ENCODE results near the gene KCNIP4. TPM values are rescaled to one million over a fixed set of nuclear protein-coding genes. Genes with fewer than 3 reads are reported as not detected.

The KCNIP4 gene
- polyA plus RNA-seq, 4 donors, result 10.6 to 18.3 (median 15.5) TPM

- no peak for DNase-seq (ENCODE audit: low read depth in 4 of 4, low spot score in 3 of 4)
These were observed 935.7 kb downstream of the KCNIP4 start for GRCh38 chr4:21012851-21013331.

GRCh38 chr4:21011106-21011505 is 937.5 kb downstream of the KCNIP4 start:
- DNase-seq (ENCODE audit: low read depth in 4 of 4, low spot score in 3 of 4), result no peak

GRCh38 chr4:21009956-21010355 is 938.6 kb downstream of the KCNIP4 start:
- no peak for DNase-seq (ENCODE audit: low read depth in 4 of 4, low spot score in 3 of 4)

GRCh38 chr4:21005647-21006046 is 942.9 kb downstream of the KCNIP4 start:
- no peak for DNase-seq (ENCODE audit: low read depth in 4 of 4, low spot score in 3 of 4)

- DNase-seq (ENCODE audit: low read depth in 4 of 4, low spot score in 3 of 4), result no peak
These were observed 945.6 kb downstream of the KCNIP4 start for GRCh38 chr4:21002976-21003375.

- DNase-seq (ENCODE audit: low read depth in 4 of 4, low spot score in 3 of 4), result no peak
These were observed 946.3 kb downstream of the KCNIP4 start for GRCh38 chr4:21002286-21002685.

- no peak for DNase-seq (ENCODE audit: low read depth in 4 of 4, low spot score in 3 of 4)
These were observed 947.1 kb downstream of the KCNIP4 start for GRCh38 chr4:21001490-21001889.

GRCh38 chr4:20997886-20998285 is 950.7 kb downstream of the KCNIP4 start:
- DNase-seq (ENCODE audit: low read depth in 4 of 4, low spot score in 3 of 4), result no peak

GRCh38 chr4:20995610-20996009 is 953.0 kb downstream of the KCNIP4 start:
- no peak for DNase-seq (ENCODE audit: low read depth in 4 of 4, low spot score in 3 of 4)

GRCh38 chr4:20995015-20995414 is 953.6 kb downstream of the KCNIP4 start:
- no peak for DNase-seq (ENCODE audit: low read depth in 4 of 4, low spot score in 3 of 4)

GRCh38 chr4:20992002-20992401 is 956.6 kb downstream of the KCNIP4 start:
- no peak for DNase-seq (ENCODE audit: low read depth in 4 of 4, low spot score in 3 of 4)

- DNase-seq (ENCODE audit: low read depth in 4 of 4, low spot score in 3 of 4), result no peak
These were observed 961.4 kb downstream of the KCNIP4 start for GRCh38 chr4:20987191-20987590.

GRCh38 chr4:20984576-20984836 is 964.1 kb downstream of the KCNIP4 start:
- no peak for DNase-seq (ENCODE audit: low read depth in 4 of 4, low spot score in 3 of 4)

- peak in 2 of 4 donors; percentile 1 to 26 for DNase-seq (ENCODE audit: low read depth in 4 of 4, low spot score in 3 of 4)
These were observed 964.6 kb downstream of the KCNIP4 start for GRCh38 chr4:20983763-20984575.

GRCh38 chr4:20982544-20982943 is 966.0 kb downstream of the KCNIP4 start:
- DNase-seq (ENCODE audit: low read depth in 4 of 4, low spot score in 3 of 4), result no peak

GRCh38 chr4:20960291-20960690 is 988.3 kb downstream of the KCNIP4 start:
- DNase-seq (ENCODE audit: low read depth in 4 of 4, low spot score in 3 of 4), result peak in 1 of 4 donors; percentile 8

GRCh38 chr4:20954541-20954940 is 994.0 kb downstream of the KCNIP4 start:
- DNase-seq (ENCODE audit: low read depth in 4 of 4, low spot score in 3 of 4), result no peak

- no peak for DNase-seq (ENCODE audit: low read depth in 4 of 4, low spot score in 3 of 4)
These were observed 1003.6 kb downstream of the KCNIP4 start for GRCh38 chr4:20944961-20945360.

GRCh38 chr4:20944451-20944850 is 1004.1 kb downstream of the KCNIP4 start:
- DNase-seq (ENCODE audit: low read depth in 4 of 4, low spot score in 3 of 4), result no peak

- no peak for DNase-seq (ENCODE audit: low read depth in 4 of 4, low spot score in 3 of 4)
These were observed 1010.4 kb downstream of the KCNIP4 start for GRCh38 chr4:20938204-20938603.

GRCh38 chr4:20926529-20926928 is 1022.0 kb downstream of the KCNIP4 start:
- no peak for DNase-seq (ENCODE audit: low read depth in 4 of 4, low spot score in 3 of 4)

- no peak for DNase-seq (ENCODE audit: low read depth in 4 of 4, low spot score in 3 of 4)
These were observed 1023.4 kb downstream of the KCNIP4 start for GRCh38 chr4:20925176-20925575.

GRCh38 chr4:20922962-20923361 is 1025.6 kb downstream of the KCNIP4 start:
- no peak for DNase-seq (ENCODE audit: low read depth in 4 of 4, low spot score in 3 of 4)

Measured in right renal pelvis (tissue), 4 donors.